HG03064 (cell line): ENCODE measurements around the gene ZNF83.
"Not testable (repeated sequence)": the region's sequence is repeated elsewhere in the genome, so short reads cannot be mapped to it uniquely, and the experiment has no call there.

Experiments
- ATAC-seq: cut with Tn5 transposase; IDR thresholded peaks from one replicate; pipeline ENCODE4 v1.9.1; 2021; ENCODE audit warnings: low read depth; ENCODE audit not compliant: unreplicated experiment

ZNF83 gene

GRCh38 chr19:52570000-52570861 is 67.9 kb downstream of the ZNF83 start, which contains the start of gene ZNF701:
Gene ZNF701 (plus strand): TSS chr19:52570287. CDS start chr19:52574148, 3,861 bp downstream.
- peak; percentile 88 for ATAC-seq

- not testable (repeated sequence) for ATAC-seq
Measured at GRCh38 chr19:52569638-52569999, 68.5 kb downstream of the ZNF83 start.

GRCh38 chr19:52567921-52568320 is 70.2 kb downstream of the ZNF83 start:
- no peak for ATAC-seq

- no peak for ATAC-seq
Measured at GRCh38 chr19:52566588-52566987, 71.6 kb downstream of the ZNF83 start.

- ATAC-seq, result no peak
Measured at GRCh38 chr19:52566121-52566520, 72.0 kb downstream of the ZNF83 start.
